GM12878 (cell line): ENCODE measurements around the gene MKNK1.

Experiments
- SIN3A ChIP-seq: IDR thresholded peaks from 2 replicates; pipeline ENCODE4 v1.6.1; 2012; ENCODE audit warnings: low read depth, low read length, improper control_type of control experiment
- TF ChIP-seq, protein P1 (sequence below): fragments of 450-650 bp; IDR thresholded peaks from 2 replicates; pipeline ENCODE4 v1.6.1; 2017; ENCODE audit warnings: mild to moderate bottlenecking, moderate library complexity
- TF ChIP-seq, protein P2 (sequence below), 3 experiments: IDR thresholded peaks in 2 of 3; conservative IDR thresholded peaks in 1 of 3; 2 replicates each; pipeline ENCODE4 v1.5.1; 2011; ENCODE audit warnings: low read depth in 3 of 3, low read length in 3 of 3, mild to moderate bottlenecking in 3 of 3, control low read depth in 2 of 3, moderate library complexity in 2 of 3, inconsistent platforms in 1 of 3, mixed read lengths in 1 of 3; ENCODE audit not compliant: control insufficient read depth in 2 of 3, insufficient read depth in 1 of 3; ENCODE audit errors: extremely low read depth in 1 of 3
- TF ChIP-seq, protein P3 (sequence below): IDR thresholded peaks from 2 replicates; pipeline ENCODE4 v1.6.1; 2012; ENCODE audit warnings: mild to moderate bottlenecking, low read depth, low read length

DNA sequence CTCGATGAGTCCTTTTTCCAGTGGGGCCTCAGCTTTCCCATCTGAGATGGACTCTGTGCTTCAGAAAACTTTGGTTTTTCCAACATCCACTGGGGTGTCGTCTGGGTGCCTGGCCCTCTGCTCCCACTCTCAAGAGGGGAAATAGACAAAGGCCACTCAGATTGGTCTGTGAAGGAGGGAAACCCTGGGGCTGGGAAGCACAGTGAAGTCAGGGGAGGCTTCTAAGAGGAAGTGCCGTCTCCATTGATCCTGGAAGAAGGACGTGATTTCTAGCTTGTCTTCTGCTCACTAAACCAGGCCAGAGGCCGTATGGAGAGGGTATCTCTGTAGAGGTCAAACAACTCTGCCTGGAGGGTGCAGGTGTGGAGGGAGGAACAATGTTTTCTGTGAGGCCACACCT, 57.9 kb downstream of the MKNK1 start:
- TF ChIP-seq, protein P1, sequence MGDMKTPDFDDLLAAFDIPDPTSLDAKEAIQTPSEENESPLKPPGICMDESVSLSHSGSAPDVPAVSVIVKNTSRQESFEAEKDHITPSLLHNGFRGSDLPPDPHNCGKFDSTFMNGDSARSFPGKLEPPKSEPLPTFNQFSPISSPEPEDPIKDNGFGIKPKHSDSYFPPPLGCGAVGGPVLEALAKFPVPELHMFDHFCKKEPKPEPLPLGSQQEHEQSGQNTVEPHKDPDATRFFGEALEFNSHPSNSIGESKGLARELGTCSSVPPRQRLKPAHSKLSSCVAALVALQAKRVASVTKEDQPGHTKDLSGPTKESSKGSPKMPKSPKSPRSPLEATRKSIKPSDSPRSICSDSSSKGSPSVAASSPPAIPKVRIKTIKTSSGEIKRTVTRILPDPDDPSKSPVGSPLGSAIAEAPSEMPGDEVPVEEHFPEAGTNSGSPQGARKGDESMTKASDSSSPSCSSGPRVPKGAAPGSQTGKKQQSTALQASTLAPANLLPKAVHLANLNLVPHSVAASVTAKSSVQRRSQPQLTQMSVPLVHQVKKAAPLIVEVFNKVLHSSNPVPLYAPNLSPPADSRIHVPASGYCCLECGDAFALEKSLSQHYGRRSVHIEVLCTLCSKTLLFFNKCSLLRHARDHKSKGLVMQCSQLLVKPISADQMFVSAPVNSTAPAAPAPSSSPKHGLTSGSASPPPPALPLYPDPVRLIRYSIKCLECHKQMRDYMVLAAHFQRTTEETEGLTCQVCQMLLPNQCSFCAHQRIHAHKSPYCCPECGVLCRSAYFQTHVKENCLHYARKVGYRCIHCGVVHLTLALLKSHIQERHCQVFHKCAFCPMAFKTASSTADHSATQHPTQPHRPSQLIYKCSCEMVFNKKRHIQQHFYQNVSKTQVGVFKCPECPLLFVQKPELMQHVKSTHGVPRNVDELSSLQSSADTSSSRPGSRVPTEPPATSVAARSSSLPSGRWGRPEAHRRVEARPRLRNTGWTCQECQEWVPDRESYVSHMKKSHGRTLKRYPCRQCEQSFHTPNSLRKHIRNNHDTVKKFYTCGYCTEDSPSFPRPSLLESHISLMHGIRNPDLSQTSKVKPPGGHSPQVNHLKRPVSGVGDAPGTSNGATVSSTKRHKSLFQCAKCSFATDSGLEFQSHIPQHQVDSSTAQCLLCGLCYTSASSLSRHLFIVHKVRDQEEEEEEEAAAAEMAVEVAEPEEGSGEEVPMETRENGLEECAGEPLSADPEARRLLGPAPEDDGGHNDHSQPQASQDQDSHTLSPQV: no peak
- TF ChIP-seq, protein P2, sequence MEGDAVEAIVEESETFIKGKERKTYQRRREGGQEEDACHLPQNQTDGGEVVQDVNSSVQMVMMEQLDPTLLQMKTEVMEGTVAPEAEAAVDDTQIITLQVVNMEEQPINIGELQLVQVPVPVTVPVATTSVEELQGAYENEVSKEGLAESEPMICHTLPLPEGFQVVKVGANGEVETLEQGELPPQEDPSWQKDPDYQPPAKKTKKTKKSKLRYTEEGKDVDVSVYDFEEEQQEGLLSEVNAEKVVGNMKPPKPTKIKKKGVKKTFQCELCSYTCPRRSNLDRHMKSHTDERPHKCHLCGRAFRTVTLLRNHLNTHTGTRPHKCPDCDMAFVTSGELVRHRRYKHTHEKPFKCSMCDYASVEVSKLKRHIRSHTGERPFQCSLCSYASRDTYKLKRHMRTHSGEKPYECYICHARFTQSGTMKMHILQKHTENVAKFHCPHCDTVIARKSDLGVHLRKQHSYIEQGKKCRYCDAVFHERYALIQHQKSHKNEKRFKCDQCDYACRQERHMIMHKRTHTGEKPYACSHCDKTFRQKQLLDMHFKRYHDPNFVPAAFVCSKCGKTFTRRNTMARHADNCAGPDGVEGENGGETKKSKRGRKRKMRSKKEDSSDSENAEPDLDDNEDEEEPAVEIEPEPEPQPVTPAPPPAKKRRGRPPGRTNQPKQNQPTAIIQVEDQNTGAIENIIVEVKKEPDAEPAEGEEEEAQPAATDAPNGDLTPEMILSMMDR (IDR thresholded peaks at IDR 0.05 in 2 of 3, conservative IDR thresholded peaks at IDR 0.05 in 1 of 3; ENCODE audit: control insufficient read depth in 2 of 3, extremely low read depth in 1 of 3, insufficient read depth in 1 of 3, low read depth in 3 of 3, low read length in 3 of 3): no peak
- TF ChIP-seq, protein P3, sequence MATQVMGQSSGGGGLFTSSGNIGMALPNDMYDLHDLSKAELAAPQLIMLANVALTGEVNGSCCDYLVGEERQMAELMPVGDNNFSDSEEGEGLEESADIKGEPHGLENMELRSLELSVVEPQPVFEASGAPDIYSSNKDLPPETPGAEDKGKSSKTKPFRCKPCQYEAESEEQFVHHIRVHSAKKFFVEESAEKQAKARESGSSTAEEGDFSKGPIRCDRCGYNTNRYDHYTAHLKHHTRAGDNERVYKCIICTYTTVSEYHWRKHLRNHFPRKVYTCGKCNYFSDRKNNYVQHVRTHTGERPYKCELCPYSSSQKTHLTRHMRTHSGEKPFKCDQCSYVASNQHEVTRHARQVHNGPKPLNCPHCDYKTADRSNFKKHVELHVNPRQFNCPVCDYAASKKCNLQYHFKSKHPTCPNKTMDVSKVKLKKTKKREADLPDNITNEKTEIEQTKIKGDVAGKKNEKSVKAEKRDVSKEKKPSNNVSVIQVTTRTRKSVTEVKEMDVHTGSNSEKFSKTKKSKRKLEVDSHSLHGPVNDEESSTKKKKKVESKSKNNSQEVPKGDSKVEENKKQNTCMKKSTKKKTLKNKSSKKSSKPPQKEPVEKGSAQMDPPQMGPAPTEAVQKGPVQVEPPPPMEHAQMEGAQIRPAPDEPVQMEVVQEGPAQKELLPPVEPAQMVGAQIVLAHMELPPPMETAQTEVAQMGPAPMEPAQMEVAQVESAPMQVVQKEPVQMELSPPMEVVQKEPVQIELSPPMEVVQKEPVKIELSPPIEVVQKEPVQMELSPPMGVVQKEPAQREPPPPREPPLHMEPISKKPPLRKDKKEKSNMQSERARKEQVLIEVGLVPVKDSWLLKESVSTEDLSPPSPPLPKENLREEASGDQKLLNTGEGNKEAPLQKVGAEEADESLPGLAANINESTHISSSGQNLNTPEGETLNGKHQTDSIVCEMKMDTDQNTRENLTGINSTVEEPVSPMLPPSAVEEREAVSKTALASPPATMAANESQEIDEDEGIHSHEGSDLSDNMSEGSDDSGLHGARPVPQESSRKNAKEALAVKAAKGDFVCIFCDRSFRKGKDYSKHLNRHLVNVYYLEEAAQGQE: no peak
- no peak for TF ChIP-seq SIN3A
